Neural progenitor cell (in vitro differentiated cells): Measurements from ENCODE around the gene CISD3. TPM values are rescaled to one million over a fixed set of nuclear protein-coding genes. Genes with fewer than 3 reads are reported as not detected.

Experiments used
- DNase-seq: peaks from one replicate; pipeline ENCODE4 v3.0.0-alpha.2; 2016; ENCODE audit warnings: low spot score
- H2AFZ ChIP-seq: fragments of 200-600 bp; sonication (generic); replicated peaks from 2 replicates; pipeline ENCODE4 v1.6.1; 2016; ENCODE audit warnings: antibody characterized with exemption
- H3F3A ChIP-seq: fragments of 200-600 bp; sonication (generic); 2 replicates; pipeline ENCODE4 v1.6.1; 2016; ENCODE audit warnings: antibody characterized with exemption, low read depth
- H3K27ac ChIP-seq: fragments of 200-600 bp; sonication (generic); 2 replicates; pipeline ENCODE4 v1.5.1; 2016; ENCODE audit warnings: mild to moderate bottlenecking
- H3K27me3 ChIP-seq: fragments of 200-600 bp; sonication (generic); 2 replicates; pipeline ENCODE4 v1.6.1; 2016; ENCODE audit warnings: mild to moderate bottlenecking, moderate library complexity
- H3K36me3 ChIP-seq: fragments of 200-600 bp; sonication (generic); 2 replicates; pipeline ENCODE4 v1.5.1; 2016
- H3K4me1 ChIP-seq: fragments of 200-600 bp; sonication (generic); 2 replicates; pipeline ENCODE4 v1.6.1; 2016; ENCODE audit warnings: mixed run types
- H3K4me2 ChIP-seq: fragments of 200-600 bp; sonication (generic); 2 replicates; pipeline ENCODE4 v1.6.1; 2016
- H3K4me3 ChIP-seq: fragments of 200-600 bp; sonication (generic); 2 replicates; pipeline ENCODE4 v1.5.1; 2016
- H3K79me2 ChIP-seq: fragments of 200-600 bp; sonication (generic); 2 replicates; pipeline ENCODE4 v1.6.1; 2016; ENCODE audit warnings: low read depth
- H3K9ac ChIP-seq: fragments of 200-600 bp; sonication (generic); 2 replicates; pipeline ENCODE4 v1.6.1; 2016
- H3K9me3 ChIP-seq: fragments of 200-600 bp; sonication (generic); 2 replicates; pipeline ENCODE4 v1.5.1; 2016; ENCODE audit warnings: low read depth
- H4K20me1 ChIP-seq: fragments of 200-600 bp; sonication (generic); 2 replicates; pipeline ENCODE4 v1.6.1; 2016; ENCODE audit warnings: low read depth
- H3K27ac Mint-ChIP-seq: 3 replicates; pipeline ENCODE4 v1.8.0; 2021; ENCODE audit warnings: mixed read lengths
- H3K27me3 Mint-ChIP-seq: 2 replicates; pipeline ENCODE4 v1.8.0; 2022; ENCODE audit warnings: low read depth, mild to moderate bottlenecking, inconsistent platforms, moderate library complexity, mixed read lengths; ENCODE audit not compliant: insufficient read depth
- H3K36me3 Mint-ChIP-seq: 3 replicates; pipeline ENCODE4 v1.8.0; 2021; ENCODE audit warnings: mixed read lengths
- H3K4me1 Mint-ChIP-seq: 3 replicates; pipeline ENCODE4 v1.8.0; 2021; ENCODE audit warnings: mixed read lengths
- H3K4me3 Mint-ChIP-seq: 3 replicates; pipeline ENCODE4 v1.8.0; 2021; ENCODE audit warnings: mild to moderate bottlenecking, moderate library complexity, mixed read lengths
- H3K9me3 Mint-ChIP-seq: 3 replicates; pipeline ENCODE4 v1.8.0; 2020; ENCODE audit warnings: mixed read lengths
- CTCF ChIP-seq: fragments of 200-600 bp; sonication (generic); IDR thresholded peaks from 2 replicates; pipeline ENCODE4 v1.5.1; 2017; ENCODE audit warnings: antibody characterized with exemption, mild to moderate bottlenecking
- EZH2 ChIP-seq: fragments of 200-600 bp; sonication (generic); IDR thresholded peaks from 2 replicates; pipeline ENCODE4 v1.6.1; 2017; ENCODE audit warnings: antibody characterized with exemption, mild to moderate bottlenecking, moderate library complexity
- EZH2phosphoT487 ChIP-seq: fragments of 200-600 bp; sonication (generic); IDR thresholded peaks from 2 replicates; pipeline ENCODE4 v1.6.1; 2017; ENCODE audit warnings: antibody characterized with exemption
- total RNA-seq: library from RNA; depleted of rRNA; stranded (reverse); fragments of >200 nt; gene quantifications from 2 replicates; pipeline ENCODE4 v1.2.3, GENCODE V29; 2015; ENCODE audit warnings: low replicate concordance

Gene CISD3
- total RNA-seq, 1 donor from 2014 or later, result 0.60 TPM

GRCh38 chr17:38703742-38704605 is 26.2 kb upstream of the CISD3 start:
- no peak overlapping the region for H3K27ac ChIP-seq
- peaks cover 86% of the 10 kb centered on the region for H3K27me3 ChIP-seq
- no peak overlapping the region for H3K9ac ChIP-seq
- H3K9me3 Mint-ChIP-seq, result no peaks in the 10 kb centered on the region
- no peaks in the 10 kb centered on the region for H3K36me3 Mint-ChIP-seq
- DNase-seq, result peak; percentile 84
- peak overlapping the region; percentile 87 for H3K4me3 ChIP-seq
- no peaks in the 10 kb centered on the region for H3K79me2 ChIP-seq
- H3K9me3 ChIP-seq, result no peaks in the 10 kb centered on the region
- H2AFZ ChIP-seq, result no peak overlapping the region
- TF ChIP-seq EZH2phosphoT487 (peak; percentile 80), CTCF (no peak), EZH2 (peak; percentile 97)
- H3K4me1 Mint-ChIP-seq, result peaks cover 47% of the 10 kb centered on the region
- peak overlapping the region; percentile 93 for H3K4me3 Mint-ChIP-seq
- H3K4me2 ChIP-seq, result peak overlapping the region; percentile 98
- H3K27ac Mint-ChIP-seq, result peak overlapping the region; percentile 89
- peaks cover 20% of the 10 kb centered on the region for H3K4me1 ChIP-seq
- H3F3A ChIP-seq, result peaks cover 58% of the 10 kb centered on the region
- peaks cover 50% of the 10 kb centered on the region for H4K20me1 ChIP-seq
- H3K27me3 Mint-ChIP-seq, result peaks cover 13% of the 10 kb centered on the region
- no peaks in the 10 kb centered on the region for H3K36me3 ChIP-seq

- peaks cover 20% of the 10 kb centered on the region for H3K4me1 ChIP-seq
- no peaks in the 10 kb centered on the region for H3K9me3 Mint-ChIP-seq
- H3K27me3 Mint-ChIP-seq, result peaks cover 10% of the 10 kb centered on the region
- peak; percentile 91 for DNase-seq
- H3K36me3 Mint-ChIP-seq, result no peaks in the 10 kb centered on the region
- no peak within 1 kb of the TSS for H3K27ac ChIP-seq
- no peaks in the 10 kb centered on the region for H3K9me3 ChIP-seq
- H3K27me3 ChIP-seq, result peaks cover 77% of the 10 kb centered on the region
- peaks cover 51% of the 10 kb centered on the region for H3K4me1 Mint-ChIP-seq
- peak within 1 kb of the TSS; percentile 97 for H2AFZ ChIP-seq
- peak within 1 kb of the TSS; percentile 93 for H3K4me3 Mint-ChIP-seq
- H3K9ac ChIP-seq, result no peak within 1 kb of the TSS
- H3K27ac Mint-ChIP-seq, result peak within 1 kb of the TSS; percentile 89
- peaks cover 59% of the 10 kb centered on the region for H4K20me1 ChIP-seq
- TF ChIP-seq EZH2phosphoT487, result peak; percentile 55
- TF ChIP-seq EZH2, result peak; percentile 19
- no peak for TF ChIP-seq CTCF
- no peaks in the 10 kb centered on the region for H3K36me3 ChIP-seq
- peak within 1 kb of the TSS; percentile 99 for H3K4me2 ChIP-seq
- H3F3A ChIP-seq, result peaks cover 58% of the 10 kb centered on the region
- no peaks in the 10 kb centered on the region for H3K79me2 ChIP-seq
- H3K4me3 ChIP-seq, result peak within 1 kb of the TSS; percentile 87
Measured at GRCh38 chr17:38704606-38705522, 25.3 kb upstream of the CISD3 start, which contains the start of gene MLLT6. MLLT6 (plus strand) TSS chr17:38705273; CDS start chr17:38705633, 360 bp downstream.

DNA sequence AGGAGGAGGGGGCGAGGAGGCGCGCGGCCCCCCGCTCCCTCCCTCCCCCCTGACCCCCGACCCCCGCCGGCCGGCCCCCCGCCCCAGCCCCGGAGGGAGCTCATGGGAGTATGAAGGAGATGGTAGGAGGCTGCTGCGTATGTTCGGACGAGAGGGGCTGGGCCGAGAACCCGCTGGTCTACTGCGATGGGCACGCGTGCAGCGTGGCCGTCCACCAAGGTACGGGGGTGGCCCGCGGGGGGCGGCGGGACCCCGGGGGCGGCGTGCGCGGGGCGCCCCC is 24.7 kb upstream of the CISD3 start:
- no peak overlapping the region for H3K27ac ChIP-seq
- H3K4me2 ChIP-seq, result peak overlapping the region; percentile 99
- H3K9me3 Mint-ChIP-seq, result no peaks in the 10 kb centered on the region
- no peak for TF ChIP-seq EZH2
- no peak for TF ChIP-seq EZH2phosphoT487
- TF ChIP-seq CTCF, result no peak
- peaks cover 65% of the 10 kb centered on the region for H4K20me1 ChIP-seq
- no peak overlapping the region for H2AFZ ChIP-seq
- peaks cover 10% of the 10 kb centered on the region for H3K27me3 Mint-ChIP-seq
- peaks cover 57% of the 10 kb centered on the region for H3K4me1 Mint-ChIP-seq
- H3K36me3 Mint-ChIP-seq, result no peaks in the 10 kb centered on the region
- peaks cover 71% of the 10 kb centered on the region for H3K27me3 ChIP-seq
- peak overlapping the region; percentile 82 for H3K4me3 Mint-ChIP-seq
- H3K36me3 ChIP-seq, result no peaks in the 10 kb centered on the region
- peak overlapping the region; percentile 87 for H3K4me3 ChIP-seq
- H3K79me2 ChIP-seq, result no peaks in the 10 kb centered on the region
- H3K9ac ChIP-seq, result no peak overlapping the region
- peaks cover 20% of the 10 kb centered on the region for H3K4me1 ChIP-seq
- H3F3A ChIP-seq, result peaks cover 60% of the 10 kb centered on the region
- H3K9me3 ChIP-seq, result no peaks in the 10 kb centered on the region
- no peak overlapping the region for H3K27ac Mint-ChIP-seq
- DNase-seq, result no peak
